ENCODE measurements around the gene IL6. TPM values are rescaled to one million over a fixed set of nuclear protein-coding genes. Genes with fewer than 3 reads are reported as not detected.
"Not testable (repeated sequence)": the region's sequence is repeated elsewhere in the genome, so short reads cannot be mapped to it uniquely, and the experiment has no call there.

Gene IL6
- 100 to 1,000 TPM in 1 of 3 donors, 10 to 100 TPM in 1, 1 to 10 TPM in 1; 2.9 to 921 (median 80.3) TPM for polyA plus RNA-seq

GRCh38 chr7:22726907-22727713 is at the start of gene IL6:
Gene IL6, plus strand, starts transcription at chr7:22727200. Its CDS starts 63 bp downstream, at chr7:22727263.
- WGBS, 3 donors: 10 to 28% (median 18%) methylated on average over 28 of the region's 28 CpGs
- peak within 1 kb of the TSS; percentile 51 for H3K27ac ChIP-seq (ENCODE audit: low read depth, low read length)

- not testable (repeated sequence) for H3K27ac ChIP-seq (ENCODE audit: low read depth, low read length)
- 78 to 96% (median 87%) methylated on average over 5 of the region's 5 CpGs for WGBS, 3 donors
These were observed 49.7 kb upstream of the IL6 start for GRCh38 chr7:22677263-22677662.

- no peak overlapping the region for H3K27ac ChIP-seq (ENCODE audit: low read depth, low read length)
- WGBS, 3 donors: 52 to 78% (median 53%) methylated on average over 6 of the region's 6 CpGs
These were observed 49.3 kb upstream of the IL6 start for GRCh38 chr7:22677680-22678079.

GRCh38 chr7:22680482-22680911 is 46.5 kb upstream of the IL6 start:
- WGBS, 3 donors: 62 to 84% (median 75%) methylated on average over 5 of the region's 5 CpGs
- H3K27ac ChIP-seq (ENCODE audit: low read depth, low read length): no peak overlapping the region

GRCh38 chr7:22681312-22681711 is 45.7 kb upstream of the IL6 start:
- WGBS, 3 donors: 51 to 83% (median 76%) methylated on average over 2 of the region's 2 CpGs
- H3K27ac ChIP-seq (ENCODE audit: low read depth, low read length): no peak overlapping the region

- H3K27ac ChIP-seq (ENCODE audit: low read depth, low read length): no peak overlapping the region
- 82 to 91% (median 89%) methylated on average over 4 of the region's 4 CpGs for WGBS, 3 donors
These were observed 44.9 kb upstream of the IL6 start for GRCh38 chr7:22681852-22682657.

- WGBS, 3 donors: 75 to 81% (median 78%) methylated on average over 2 of the region's 2 CpGs
- H3K27ac ChIP-seq (ENCODE audit: low read depth, low read length): no peak overlapping the region
These were observed 43.6 kb upstream of the IL6 start for GRCh38 chr7:22683379-22683778.

- no peak overlapping the region for H3K27ac ChIP-seq (ENCODE audit: low read depth, low read length)
These were observed 40.4 kb upstream of the IL6 start for GRCh38 chr7:22686620-22687019.

- 36 to 56% (median 44%) methylated on average over 2 of the region's 2 CpGs for WGBS, 3 donors
- H3K27ac ChIP-seq (ENCODE audit: low read depth, low read length): no peak overlapping the region
These were observed 38.9 kb upstream of the IL6 start for GRCh38 chr7:22688084-22688483.

- 96 to 97% (median 96%) methylated on average over 8 of the region's 8 CpGs for WGBS, 3 donors
- not testable (repeated sequence) for H3K27ac ChIP-seq (ENCODE audit: low read depth, low read length)
These were observed 38.1 kb upstream of the IL6 start for GRCh38 chr7:22688934-22689333.

GRCh38 chr7:22694597-22695207 is 32.3 kb upstream of the IL6 start:
- WGBS, 3 donors: 84 to 91% (median 91%) methylated on average over 5 of the region's 5 CpGs
- no peak overlapping the region for H3K27ac ChIP-seq (ENCODE audit: low read depth, low read length)

GRCh38 chr7:22695476-22696132 is 31.4 kb upstream of the IL6 start:
- 91 to 96% (median 94%) methylated on average over 5 of the region's 5 CpGs for WGBS, 3 donors

GRCh38 chr7:22696541-22697228 is 30.3 kb upstream of the IL6 start:
- no peak overlapping the region for H3K27ac ChIP-seq (ENCODE audit: low read depth, low read length)
- WGBS, 3 donors: 63 to 71% (median 68%) methylated on average over 4 of the region's 4 CpGs

More at GRCh38 chr7:22695476-22696132, 31.4 kb upstream of the IL6 start:
- no peak overlapping the region for H3K27ac ChIP-seq (ENCODE audit: low read depth, low read length)

- 48 to 89% (median 83%) methylated on average over 2 of the region's 2 CpGs for WGBS, 3 donors
- no peak overlapping the region for H3K27ac ChIP-seq (ENCODE audit: low read depth, low read length)
These were observed 29.6 kb upstream of the IL6 start for GRCh38 chr7:22697322-22697859.

GRCh38 chr7:22697876-22698606 is 29.0 kb upstream of the IL6 start:
- WGBS, 3 donors: 55 to 58% (median 56%) methylated on average over 2 of the region's 2 CpGs
- H3K27ac ChIP-seq (ENCODE audit: low read depth, low read length): no peak overlapping the region

- WGBS, 3 donors: 77 to 91% (median 80%) methylated on average over 5 to 6 of the region's 6 CpGs
- H3K27ac ChIP-seq (ENCODE audit: low read depth, low read length): no peak overlapping the region
These were observed 28.2 kb upstream of the IL6 start for GRCh38 chr7:22698767-22699166.

- H3K27ac ChIP-seq (ENCODE audit: low read depth, low read length): no peak overlapping the region
- 29 to 88% (median 46%) methylated on average over 1 of the region's 1 CpG for WGBS, 3 donors
These were observed 26.4 kb upstream of the IL6 start for GRCh38 chr7:22700559-22701002.

All from adipose tissue (tissue), 3 donors.